ENCODE results near the gene CPNE2.

CPNE2 gene

GRCh38 chr16:57196753-57197152, 104.4 kb downstream of the CPNE2 start:
- no peak for DNase-seq

All from T-helper 1 cell (primary cell).